HEK293 (cell line): ENCODE measurements around the gene BICRAL.
A peak's percentile ranks its signal among the peaks of the same experiment; 100 is the strongest.

Experiments
- CTCF ChIA-PET: fragments of 350-600 bp; formaldehyde crosslinking; extraction: SDS; loops from one replicate; lab custom pipeline; 2021; ENCODE audit warnings: antibody characterized with exemption; lab: Yijun Ruan, JAX
- POLR2A ChIA-PET: fragments of 300-600 bp; formaldehyde crosslinking; extraction: SDS; loops from one replicate; lab custom pipeline; 2020; ENCODE audit warnings: antibody characterized with exemption, inconsistent platforms; lab: Yijun Ruan, JAX
- H3K27ac ChIP-seq: fragments of 200-500 bp; sonication (Bioruptor generic); 2 replicates; pipeline ENCODE4 v1.5.1; 2014; ENCODE audit warnings: low read depth, low read length, control low read depth, inconsistent platforms; ENCODE audit errors: extremely low read depth
- H3K36me3 ChIP-seq, 2 experiments: fragments of 200-500 bp in 1 of 2; sonication (Bioruptor generic) in 1 of 2; 1 replicate in 1 of 2; 2 replicates in 1 of 2; pipeline ENCODE4 v1.5.1; 2014 to 2017; ENCODE audit warnings: inconsistent platforms in 2 of 2, low read length in 2 of 2; ENCODE audit not compliant: control insufficient read depth in 2 of 2, insufficient read depth in 1 of 2
- H3K4me1 ChIP-seq: fragments of 200-500 bp; sonication (Bioruptor generic); 2 replicates; pipeline ENCODE4 v1.5.1; 2014; ENCODE audit warnings: mild to moderate bottlenecking, low read length, inconsistent platforms; ENCODE audit not compliant: control insufficient read depth, insufficient read depth
- H3K4me3 ChIP-seq: 2 replicates; pipeline ENCODE4 v1.5.1; 2011; ENCODE audit warnings: low read depth, mild to moderate bottlenecking, control low read depth, low read length, moderate library complexity
- H3K9me3 ChIP-seq: fragments of 200-500 bp; sonication (Bioruptor generic); 2 replicates; pipeline ENCODE4 v1.5.1; 2014; ENCODE audit warnings: low read depth, low read length, inconsistent platforms; ENCODE audit not compliant: control insufficient read depth, insufficient read depth
- BCL11A ChIP-seq: fragments of 450-650 bp; formaldehyde crosslinking; IDR thresholded peaks from 2 replicates; pipeline ENCODE4 v1.5.1; 2016; ENCODE audit warnings: low read depth, missing biosample characterization, missing genetic modification characterization
- GLI2 ChIP-seq: fragments of 450-650 bp; formaldehyde crosslinking; IDR thresholded peaks from 2 replicates; pipeline ENCODE4; 2017; ENCODE audit warnings: missing biosample characterization, missing genetic modification characterization, low read depth, borderline replicate concordance
- GLIS2 ChIP-seq: fragments of 450-650 bp; formaldehyde crosslinking; IDR thresholded peaks from 2 replicates; pipeline ENCODE4 v1.5.1; 2016; ENCODE audit warnings: missing biosample characterization, missing genetic modification characterization
- KLF8 ChIP-seq: fragments of 450-650 bp; formaldehyde crosslinking; IDR thresholded peaks from 2 replicates; pipeline ENCODE4 v1.5.1; 2016; ENCODE audit warnings: missing biosample characterization, missing genetic modification characterization
- WT1 ChIP-seq: fragments of 450-650 bp; formaldehyde crosslinking; IDR thresholded peaks from 2 replicates; pipeline ENCODE4 v1.5.1; 2016; ENCODE audit warnings: missing biosample characterization, missing genetic modification characterization
- ZBTB20 ChIP-seq: fragments of 450-650 bp; formaldehyde crosslinking; IDR thresholded peaks from 2 replicates; pipeline ENCODE4 v1.5.1; 2016; ENCODE audit warnings: missing biosample characterization, missing genetic modification characterization
- ZEB2 ChIP-seq: fragments of 450-650 bp; formaldehyde crosslinking; IDR thresholded peaks from 2 replicates; pipeline ENCODE4 v1.5.1; 2016; ENCODE audit warnings: missing biosample characterization, missing genetic modification characterization
- ZFHX2 ChIP-seq: fragments of 450-650 bp; formaldehyde crosslinking; conservative IDR thresholded peaks from 2 replicates; pipeline ENCODE4 v1.5.1; 2016; ENCODE audit warnings: missing biosample characterization, missing genetic modification characterization
- ZNF184 ChIP-seq: fragments of 450-650 bp; IDR thresholded peaks from 2 replicates; pipeline ENCODE4 v1.5.1; 2018; ENCODE audit warnings: missing biosample characterization, mild to moderate bottlenecking, missing genetic modification characterization
- ZNF211 ChIP-seq: fragments of 450-650 bp; formaldehyde crosslinking; IDR thresholded peaks from 2 replicates; pipeline ENCODE4 v1.5.1; 2016; ENCODE audit warnings: low read depth, missing biosample characterization, missing genetic modification characterization
- ZNF24 ChIP-seq: fragments of 450-650 bp; formaldehyde crosslinking; IDR thresholded peaks from 2 replicates; pipeline ENCODE4 v1.5.1; 2016; ENCODE audit warnings: missing biosample characterization, missing genetic modification characterization
- ZNF335 ChIP-seq: fragments of 450-650 bp; formaldehyde crosslinking; conservative IDR thresholded peaks from 2 replicates; pipeline ENCODE4 v1.5.1; 2016; ENCODE audit warnings: missing biosample characterization, missing genetic modification characterization
- ZNF37A ChIP-seq: fragments of 450-650 bp; IDR thresholded peaks from 2 replicates; pipeline ENCODE4 v1.5.1; 2018; ENCODE audit warnings: missing biosample characterization, missing genetic modification characterization
- ZNF433 ChIP-seq: fragments of 450-650 bp; formaldehyde crosslinking; IDR thresholded peaks from 2 replicates; pipeline ENCODE4 v1.5.1; 2016; ENCODE audit warnings: missing biosample characterization, missing genetic modification characterization, low read depth
- ZNF660 ChIP-seq: fragments of 450-650 bp; IDR thresholded peaks from 2 replicates; pipeline ENCODE4 v1.5.1; 2018; ENCODE audit warnings: missing biosample characterization, mild to moderate bottlenecking, missing genetic modification characterization
- ZNF707 ChIP-seq: fragments of 450-650 bp; formaldehyde crosslinking; IDR thresholded peaks from 2 replicates; pipeline ENCODE4 v1.5.1; 2016; ENCODE audit warnings: missing biosample characterization, missing genetic modification characterization
- ZNF76 ChIP-seq: fragments of 450-650 bp; formaldehyde crosslinking; IDR thresholded peaks from 2 replicates; pipeline ENCODE4; 2016; ENCODE audit warnings: low read depth, missing biosample characterization, missing genetic modification characterization, borderline replicate concordance
- ZSCAN30 ChIP-seq: fragments of 450-650 bp; IDR thresholded peaks from 2 replicates; pipeline ENCODE4 v1.5.1; 2018; ENCODE audit warnings: missing biosample characterization, mild to moderate bottlenecking, missing genetic modification characterization, moderate library complexity
- ZXDB ChIP-seq: fragments of 450-650 bp; formaldehyde crosslinking; IDR thresholded peaks from 2 replicates; pipeline ENCODE4 v1.5.1; 2016; ENCODE audit warnings: missing biosample characterization, missing genetic modification characterization
- TF ChIP-seq, protein P1 (sequence below): IDR thresholded peaks from 2 replicates; pipeline ENCODE4 v1.6.1; 2011; ENCODE audit warnings: mild to moderate bottlenecking, low read depth, low read length, borderline replicate concordance
- TF ChIP-seq, protein P2 (sequence below): fragments of 450-650 bp; formaldehyde crosslinking; IDR thresholded peaks from 2 replicates; pipeline ENCODE4 v1.5.1; 2016; ENCODE audit warnings: missing biosample characterization, missing genetic modification characterization
- TF ChIP-seq, protein P3 (sequence below): fragments of 450-650 bp; formaldehyde crosslinking; IDR thresholded peaks from 2 replicates; pipeline ENCODE4 v1.5.1; 2016; ENCODE audit warnings: missing biosample characterization, missing genetic modification characterization
- TF ChIP-seq, protein P4 (sequence below): fragments of 450-650 bp; formaldehyde crosslinking; IDR thresholded peaks from 2 replicates; pipeline ENCODE4 v1.5.1; 2016; ENCODE audit warnings: missing biosample characterization, missing genetic modification characterization
- TF ChIP-seq, protein P5 (sequence below): fragments of 450-650 bp; formaldehyde crosslinking; IDR thresholded peaks from 2 replicates; pipeline ENCODE4 v1.5.1; 2016; ENCODE audit warnings: missing biosample characterization, missing genetic modification characterization

Gene BICRAL

DNA sequence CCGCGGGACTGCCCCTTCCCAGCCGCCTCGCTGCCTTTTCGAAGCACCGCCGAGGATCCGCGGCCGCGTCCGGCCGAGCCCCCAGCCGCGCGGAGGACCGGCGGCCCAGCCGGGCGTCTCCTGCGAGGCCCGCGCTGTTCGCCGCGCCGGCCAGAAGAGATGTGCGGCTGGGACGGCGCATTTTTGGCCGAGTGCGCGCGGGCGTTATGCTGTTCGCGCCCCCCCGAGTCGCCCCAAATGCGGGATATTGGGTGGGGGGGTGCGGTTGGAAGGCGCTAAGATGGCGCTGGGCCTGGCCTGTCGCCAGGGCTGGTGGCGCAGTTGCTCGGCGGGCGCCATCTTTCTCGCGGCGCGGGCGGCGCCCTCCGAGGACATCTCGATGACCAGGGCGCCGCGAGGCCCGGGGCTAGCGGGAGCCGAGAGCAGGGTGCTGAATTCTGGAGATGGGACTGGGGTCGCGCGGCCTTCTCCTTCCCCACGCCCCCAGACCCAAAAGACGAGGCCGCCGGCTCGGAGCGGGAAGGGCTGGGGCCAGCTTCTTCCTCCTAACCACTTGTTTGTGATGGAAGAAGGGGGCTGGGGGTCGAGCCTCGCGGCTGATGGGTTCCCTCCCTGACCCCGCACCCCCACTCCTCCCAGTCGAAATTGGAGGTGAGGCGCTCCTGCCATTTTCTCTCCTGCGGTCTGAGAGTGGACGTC, 1.5 kb downstream of the BICRAL start:
- ChIA-PET CTCF (interaction anchor here (0.7 to 2.8 kb wide), 3 partner anchors 21 to 236 kb away, joined by 3 to 9 read pairs (median 4); no protein-coding TSS in a partner anchor), POLR2A (interaction anchor here (0.6 to 16.3 kb wide), 22 partner anchors 7 to 399 kb away, joined by 3 to 316 read pairs (median 6); partner anchors contain the start of genes CNPY3, CUL9, PPP2R5D and RPL7L1)
- H3K27ac ChIP-seq: peak overlapping the region; percentile 100
- no peaks in the 10 kb centered on the region for H3K36me3 ChIP-seq
- H3K9me3 ChIP-seq: no peaks in the 10 kb centered on the region
- H3K4me3 ChIP-seq: peak overlapping the region; percentile 98
- H3K4me1 ChIP-seq: peaks cover 10% of the 10 kb centered on the region; the same call in 1 of the 2 replicates
- TF ChIP-seq ZNF24 (tag by site-specific recombination): 0 out of 2 replicates have a peak, but pooled peaks have one; percentile 53
- TF ChIP-seq, protein P1, sequence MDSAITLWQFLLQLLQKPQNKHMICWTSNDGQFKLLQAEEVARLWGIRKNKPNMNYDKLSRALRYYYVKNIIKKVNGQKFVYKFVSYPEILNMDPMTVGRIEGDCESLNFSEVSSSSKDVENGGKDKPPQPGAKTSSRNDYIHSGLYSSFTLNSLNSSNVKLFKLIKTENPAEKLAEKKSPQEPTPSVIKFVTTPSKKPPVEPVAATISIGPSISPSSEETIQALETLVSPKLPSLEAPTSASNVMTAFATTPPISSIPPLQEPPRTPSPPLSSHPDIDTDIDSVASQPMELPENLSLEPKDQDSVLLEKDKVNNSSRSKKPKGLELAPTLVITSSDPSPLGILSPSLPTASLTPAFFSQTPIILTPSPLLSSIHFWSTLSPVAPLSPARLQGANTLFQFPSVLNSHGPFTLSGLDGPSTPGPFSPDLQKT: no peak
- TF ChIP-seq ZNF433 (tag by site-specific recombination): no peak
- TF ChIP-seq ZEB2 (tag by site-specific recombination): peak; percentile 66
- TF ChIP-seq, protein P2, sequence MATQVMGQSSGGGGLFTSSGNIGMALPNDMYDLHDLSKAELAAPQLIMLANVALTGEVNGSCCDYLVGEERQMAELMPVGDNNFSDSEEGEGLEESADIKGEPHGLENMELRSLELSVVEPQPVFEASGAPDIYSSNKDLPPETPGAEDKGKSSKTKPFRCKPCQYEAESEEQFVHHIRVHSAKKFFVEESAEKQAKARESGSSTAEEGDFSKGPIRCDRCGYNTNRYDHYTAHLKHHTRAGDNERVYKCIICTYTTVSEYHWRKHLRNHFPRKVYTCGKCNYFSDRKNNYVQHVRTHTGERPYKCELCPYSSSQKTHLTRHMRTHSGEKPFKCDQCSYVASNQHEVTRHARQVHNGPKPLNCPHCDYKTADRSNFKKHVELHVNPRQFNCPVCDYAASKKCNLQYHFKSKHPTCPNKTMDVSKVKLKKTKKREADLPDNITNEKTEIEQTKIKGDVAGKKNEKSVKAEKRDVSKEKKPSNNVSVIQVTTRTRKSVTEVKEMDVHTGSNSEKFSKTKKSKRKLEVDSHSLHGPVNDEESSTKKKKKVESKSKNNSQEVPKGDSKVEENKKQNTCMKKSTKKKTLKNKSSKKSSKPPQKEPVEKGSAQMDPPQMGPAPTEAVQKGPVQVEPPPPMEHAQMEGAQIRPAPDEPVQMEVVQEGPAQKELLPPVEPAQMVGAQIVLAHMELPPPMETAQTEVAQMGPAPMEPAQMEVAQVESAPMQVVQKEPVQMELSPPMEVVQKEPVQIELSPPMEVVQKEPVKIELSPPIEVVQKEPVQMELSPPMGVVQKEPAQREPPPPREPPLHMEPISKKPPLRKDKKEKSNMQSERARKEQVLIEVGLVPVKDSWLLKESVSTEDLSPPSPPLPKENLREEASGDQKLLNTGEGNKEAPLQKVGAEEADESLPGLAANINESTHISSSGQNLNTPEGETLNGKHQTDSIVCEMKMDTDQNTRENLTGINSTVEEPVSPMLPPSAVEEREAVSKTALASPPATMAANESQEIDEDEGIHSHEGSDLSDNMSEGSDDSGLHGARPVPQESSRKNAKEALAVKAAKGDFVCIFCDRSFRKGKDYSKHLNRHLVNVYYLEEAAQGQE: 0 out of 2 replicates have a peak, but pooled peaks have one; percentile 10
- TF ChIP-seq GLIS2 (tag by site-specific recombination): peak; percentile 25; the same call in 1 of the 2 replicates
- TF ChIP-seq ZSCAN30: peak; percentile 72; the same call in 1 of the 2 replicates
- TF ChIP-seq, protein P3, sequence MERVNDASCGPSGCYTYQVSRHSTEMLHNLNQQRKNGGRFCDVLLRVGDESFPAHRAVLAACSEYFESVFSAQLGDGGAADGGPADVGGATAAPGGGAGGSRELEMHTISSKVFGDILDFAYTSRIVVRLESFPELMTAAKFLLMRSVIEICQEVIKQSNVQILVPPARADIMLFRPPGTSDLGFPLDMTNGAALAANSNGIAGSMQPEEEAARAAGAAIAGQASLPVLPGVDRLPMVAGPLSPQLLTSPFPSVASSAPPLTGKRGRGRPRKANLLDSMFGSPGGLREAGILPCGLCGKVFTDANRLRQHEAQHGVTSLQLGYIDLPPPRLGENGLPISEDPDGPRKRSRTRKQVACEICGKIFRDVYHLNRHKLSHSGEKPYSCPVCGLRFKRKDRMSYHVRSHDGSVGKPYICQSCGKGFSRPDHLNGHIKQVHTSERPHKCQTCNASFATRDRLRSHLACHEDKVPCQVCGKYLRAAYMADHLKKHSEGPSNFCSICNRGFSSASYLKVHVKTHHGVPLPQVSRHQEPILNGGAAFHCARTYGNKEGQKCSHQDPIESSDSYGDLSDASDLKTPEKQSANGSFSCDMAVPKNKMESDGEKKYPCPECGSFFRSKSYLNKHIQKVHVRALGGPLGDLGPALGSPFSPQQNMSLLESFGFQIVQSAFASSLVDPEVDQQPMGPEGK: peak; percentile 94
- peak; percentile 78 for TF ChIP-seq ZBTB20 (tag by site-specific recombination)
- no peak for TF ChIP-seq BCL11A (tag by site-specific recombination)
- no peak for TF ChIP-seq GLI2 (tag by site-specific recombination)
- 0 out of 2 replicates have a peak, but pooled peaks have one; percentile 23 for TF ChIP-seq WT1
- no peak for TF ChIP-seq ZNF707
- peak; percentile 78; the same call in 1 of the 2 replicates for TF ChIP-seq ZXDB (tag by site-specific recombination)
- TF ChIP-seq ZNF76 (tag by site-specific recombination): peak; percentile 40; the same call in 1 of the 2 replicates
- peak; percentile 23; the same call in 1 of the 2 replicates for TF ChIP-seq KLF8
- TF ChIP-seq ZNF37A (tag by site-specific recombination): no peak
- TF ChIP-seq, protein P4, sequence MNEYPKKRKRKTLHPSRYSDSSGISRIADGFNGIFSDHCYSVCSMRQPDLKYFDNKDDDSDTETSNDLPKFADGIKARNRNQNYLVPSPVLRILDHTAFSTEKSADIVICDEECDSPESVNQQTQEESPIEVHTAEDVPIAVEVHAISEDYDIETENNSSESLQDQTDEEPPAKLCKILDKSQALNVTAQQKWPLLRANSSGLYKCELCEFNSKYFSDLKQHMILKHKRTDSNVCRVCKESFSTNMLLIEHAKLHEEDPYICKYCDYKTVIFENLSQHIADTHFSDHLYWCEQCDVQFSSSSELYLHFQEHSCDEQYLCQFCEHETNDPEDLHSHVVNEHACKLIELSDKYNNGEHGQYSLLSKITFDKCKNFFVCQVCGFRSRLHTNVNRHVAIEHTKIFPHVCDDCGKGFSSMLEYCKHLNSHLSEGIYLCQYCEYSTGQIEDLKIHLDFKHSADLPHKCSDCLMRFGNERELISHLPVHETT: peak; percentile 42; the same call in 1 of the 2 replicates
- no peak for TF ChIP-seq ZNF184 (tag by site-specific recombination)
- peak; percentile 71; the same call in 1 of the 2 replicates for TF ChIP-seq ZNF660 (tag by site-specific recombination)
- TF ChIP-seq ZNF335 (tag by site-specific recombination): peak; percentile 70
- TF ChIP-seq, protein P5, sequence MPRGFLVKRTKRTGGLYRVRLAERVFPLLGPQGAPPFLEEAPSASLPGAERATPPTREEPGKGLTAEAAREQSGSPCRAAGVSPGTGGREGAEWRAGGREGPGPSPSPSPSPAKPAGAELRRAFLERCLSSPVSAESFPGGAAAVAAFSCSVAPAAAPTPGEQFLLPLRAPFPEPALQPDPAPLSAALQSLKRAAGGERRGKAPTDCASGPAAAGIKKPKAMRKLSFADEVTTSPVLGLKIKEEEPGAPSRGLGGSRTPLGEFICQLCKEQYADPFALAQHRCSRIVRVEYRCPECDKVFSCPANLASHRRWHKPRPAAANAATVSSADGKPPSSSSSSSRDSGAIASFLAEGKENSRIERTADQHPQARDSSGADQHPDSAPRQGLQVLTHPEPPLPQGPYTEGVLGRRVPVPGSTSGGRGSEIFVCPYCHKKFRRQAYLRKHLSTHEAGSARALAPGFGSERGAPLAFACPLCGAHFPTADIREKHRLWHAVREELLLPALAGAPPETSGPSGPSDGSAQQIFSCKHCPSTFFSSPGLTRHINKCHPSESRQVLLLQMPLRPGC (tag by site-specific recombination): peak; percentile 45; the same call in 1 of the 2 replicates
- no peak for TF ChIP-seq ZNF211
- TF ChIP-seq ZFHX2: peak; percentile 44; the same call in 1 of the 2 replicates
